ENCODE measurements around the gene BORCS6. TPM values are rescaled to one million over a fixed set of nuclear protein-coding genes. Genes with fewer than 3 reads are reported as not detected.

The BORCS6 gene
- total RNA-seq, 3 donors from 2014 or later (not counting 1 experiment from before 2014, with no cell fraction given): 10.2 to 15.6 (median 11.6) TPM

GRCh38 chr17:8154608-8155155, 35.3 kb downstream of the BORCS6 start:
- TF ChIP-seq CTCF (IDR thresholded peaks at IDR 0.05): no peak
- no peaks in the 10 kb centered on the region for H3K27me3 ChIP-seq (ENCODE audit: control insufficient read depth, insufficient read depth, low read length)
- H3K36me3 ChIP-seq (ENCODE audit: control insufficient read depth, insufficient read depth, low read length): peaks cover 15% of the 10 kb centered on the region
- peak in 1 of 2 donors; percentile 39 for DNase-seq
- no peaks in the 10 kb centered on the region for H3K9me3 ChIP-seq (ENCODE audit: control insufficient read depth, insufficient read depth, low read length)
- peaks cover 15 to 40% of the 10 kb centered on the region in 2 donors for H3K4me1 Mint-ChIP-seq
- peak overlapping the region; percentile 0 for H3K4me3 ChIP-seq (ENCODE audit: low read length)
- no peak overlapping the region for H3K27ac Mint-ChIP-seq
- ATAC-seq: no peak
- H3K27me3 Mint-ChIP-seq (ENCODE audit: low read depth in 2 of 2): no peaks in the 10 kb centered on the region
- 79% methylated on average over 10 of the region's 11 CpGs for WGBS (ENCODE audit: insufficient coverage)
- peaks cover 91% of the 10 kb centered on the region for H3K4me1 ChIP-seq (ENCODE audit: control insufficient read depth, insufficient read depth, low read length)
- intact Hi-C loops (cut with micrococcal nuclease): loop anchor here (10.0 kb wide), 1 partner anchor 800 kb away; no protein-coding TSS in a partner anchor
- H3K27ac ChIP-seq (ENCODE audit: low read length): peak overlapping the region; percentile 91
- no peaks in the 10 kb centered on the region for H3K36me3 Mint-ChIP-seq
- no peak overlapping the region for H3K4me3 Mint-ChIP-seq
- no peaks in the 10 kb centered on the region for H3K9me3 Mint-ChIP-seq

GRCh38 chr17:8153957-8154607, 35.9 kb downstream of the BORCS6 start:
- no peaks in the 10 kb centered on the region for H3K9me3 Mint-ChIP-seq
- no peaks in the 10 kb centered on the region for H3K27me3 Mint-ChIP-seq (ENCODE audit: low read depth in 2 of 2)
- no peak for TF ChIP-seq CTCF (IDR thresholded peaks at IDR 0.05)
- peaks cover 16% of the 10 kb centered on the region for H3K36me3 ChIP-seq (ENCODE audit: control insufficient read depth, insufficient read depth, low read length)
- H3K4me3 Mint-ChIP-seq: peak overlapping the region; percentile 87
- 8% methylated on average over 19 of the region's 22 CpGs for WGBS (ENCODE audit: insufficient coverage)
- H3K36me3 Mint-ChIP-seq: no peaks in the 10 kb centered on the region
- H3K4me1 ChIP-seq (ENCODE audit: control insufficient read depth, insufficient read depth, low read length): peaks cover 90% of the 10 kb centered on the region
- peak overlapping the region; percentile 91 for H3K27ac ChIP-seq (ENCODE audit: low read length)
- intact Hi-C loops (cut with micrococcal nuclease): loop anchor here (10.0 kb wide), 1 partner anchor 801 kb away; no protein-coding TSS in a partner anchor
- H3K4me1 Mint-ChIP-seq: peaks cover 10 to 39% of the 10 kb centered on the region in 2 donors
- no peaks in the 10 kb centered on the region for H3K9me3 ChIP-seq (ENCODE audit: control insufficient read depth, insufficient read depth, low read length)
- no peak overlapping the region for H3K27ac Mint-ChIP-seq
- ATAC-seq: peak in 2 of 3 donors; percentile 4 to 5
- DNase-seq: peak; percentile 88 to 94
- H3K27me3 ChIP-seq (ENCODE audit: control insufficient read depth, insufficient read depth, low read length): no peaks in the 10 kb centered on the region
- H3K4me3 ChIP-seq (ENCODE audit: low read length): no peak overlapping the region

GRCh38 chr17:8153525-8153956, 36.4 kb downstream of the BORCS6 start:
- H3K27ac ChIP-seq (ENCODE audit: low read length): peak overlapping the region; percentile 91
- H3K27me3 ChIP-seq (ENCODE audit: control insufficient read depth, insufficient read depth, low read length): no peaks in the 10 kb centered on the region
- DNase-seq (peak in 1 of 2 donors; percentile 65), ATAC-seq (no peak)
- H3K27me3 Mint-ChIP-seq (ENCODE audit: low read depth in 2 of 2): no peaks in the 10 kb centered on the region
- no peaks in the 10 kb centered on the region for H3K9me3 ChIP-seq (ENCODE audit: control insufficient read depth, insufficient read depth, low read length)
- TF ChIP-seq CTCF (IDR thresholded peaks at IDR 0.05): no peak
- intact Hi-C loops (cut with micrococcal nuclease): loop anchor here (10.0 kb wide), 1 partner anchor 801 kb away; no protein-coding TSS in a partner anchor
- no peak overlapping the region for H3K27ac Mint-ChIP-seq
- H3K4me3 Mint-ChIP-seq: peak overlapping the region; percentile 94
- no peaks in the 10 kb centered on the region for H3K9me3 Mint-ChIP-seq
- 44% methylated on average over 13 of the region's 13 CpGs for WGBS (ENCODE audit: insufficient coverage)
- peaks cover 4 to 34% of the 10 kb centered on the region in 2 donors for H3K4me1 Mint-ChIP-seq
- no peaks in the 10 kb centered on the region for H3K36me3 Mint-ChIP-seq
- H3K4me3 ChIP-seq (ENCODE audit: low read length): no peak overlapping the region
- peaks cover 86% of the 10 kb centered on the region for H3K4me1 ChIP-seq (ENCODE audit: control insufficient read depth, insufficient read depth, low read length)
- H3K36me3 ChIP-seq (ENCODE audit: control insufficient read depth, insufficient read depth, low read length): peaks cover 19% of the 10 kb centered on the region

Measured in natural killer cell (primary cell).